ENCODE measurements around the gene TNF.

The TNF gene

DNA sequence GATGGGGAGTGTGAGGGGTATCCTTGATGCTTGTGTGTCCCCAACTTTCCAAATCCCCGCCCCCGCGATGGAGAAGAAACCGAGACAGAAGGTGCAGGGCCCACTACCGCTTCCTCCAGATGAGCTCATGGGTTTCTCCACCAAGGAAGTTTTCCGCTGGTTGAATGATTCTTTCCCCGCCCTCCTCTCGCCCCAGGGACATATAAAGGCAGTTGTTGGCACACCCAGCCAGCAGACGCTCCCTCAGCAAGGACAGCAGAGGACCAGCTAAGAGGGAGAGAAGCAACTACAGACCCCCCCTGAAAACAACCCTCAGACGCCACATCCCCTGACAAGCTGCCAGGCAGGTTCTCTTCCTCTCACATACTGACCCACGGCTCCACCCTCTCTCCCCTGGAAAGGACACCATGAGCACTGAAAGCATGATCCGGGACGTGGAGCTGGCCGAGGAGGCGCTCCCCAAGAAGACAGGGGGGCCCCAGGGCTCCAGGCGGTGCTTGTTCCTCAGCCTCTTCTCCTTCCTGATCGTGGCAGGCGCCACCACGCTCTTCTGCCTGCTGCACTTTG, at the start of gene TNF:
TNF (plus strand) TSS at position 231 of the 567 bp plus-strand sequence; CDS start at position 408, 177 bp downstream.
- DNase-seq = peak; percentile 88 to 94

DNA sequence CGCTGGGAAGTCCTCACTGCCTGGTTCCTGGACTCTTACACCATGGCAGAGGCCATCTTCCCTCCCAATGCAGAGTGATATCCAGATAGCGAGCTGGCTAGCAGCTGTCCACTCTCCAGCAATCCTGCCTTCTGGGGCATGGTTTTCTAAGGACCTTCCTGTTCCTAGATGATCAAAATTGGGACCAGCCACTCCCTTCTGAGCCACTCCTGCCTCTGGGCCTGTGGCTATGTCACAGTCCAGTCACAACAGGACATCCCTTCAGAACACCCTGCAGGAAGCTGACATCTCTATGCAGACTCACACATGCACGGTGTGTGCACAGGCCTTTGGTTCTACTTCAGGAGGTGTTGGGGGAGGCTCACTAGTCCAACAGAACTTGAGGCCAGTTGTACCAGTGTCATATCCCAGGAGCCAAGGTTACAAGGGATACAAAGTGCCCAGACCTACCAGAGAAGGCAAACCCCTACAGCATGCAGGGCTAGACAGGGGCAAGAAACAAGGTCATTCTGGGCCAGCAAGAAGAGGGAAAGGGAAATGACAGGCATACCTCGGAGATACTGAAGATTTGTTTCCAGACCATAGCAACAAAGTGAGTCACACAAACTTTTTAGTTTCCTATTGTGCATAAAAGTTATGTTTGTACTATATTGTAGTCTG, 49.3 kb upstream of the TNF start:
- no peak for DNase-seq

DNA sequence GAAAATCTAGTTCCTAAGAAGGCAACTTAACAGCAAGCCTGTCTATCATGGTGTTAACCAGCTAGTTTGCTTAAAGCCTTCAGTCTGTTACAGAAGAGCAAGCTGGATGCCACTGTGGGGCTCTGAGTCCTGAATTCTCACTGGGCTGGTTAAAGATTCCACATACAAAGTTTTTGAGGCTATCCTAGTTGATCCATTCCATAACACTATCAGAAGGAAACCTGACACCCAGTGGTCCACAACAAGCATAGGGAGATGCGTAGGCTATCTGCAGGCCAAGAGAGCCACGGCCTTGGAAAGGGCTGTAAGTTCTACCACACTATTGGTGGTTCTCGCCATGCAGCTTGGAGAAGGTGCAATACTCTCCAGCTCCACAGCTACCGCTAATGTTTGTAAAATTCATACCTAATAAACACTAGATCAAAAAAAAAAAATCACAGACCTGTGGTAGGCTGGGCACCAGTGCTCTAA, 47.0 kb upstream of the TNF start:
- DNase-seq = no peak

DNA sequence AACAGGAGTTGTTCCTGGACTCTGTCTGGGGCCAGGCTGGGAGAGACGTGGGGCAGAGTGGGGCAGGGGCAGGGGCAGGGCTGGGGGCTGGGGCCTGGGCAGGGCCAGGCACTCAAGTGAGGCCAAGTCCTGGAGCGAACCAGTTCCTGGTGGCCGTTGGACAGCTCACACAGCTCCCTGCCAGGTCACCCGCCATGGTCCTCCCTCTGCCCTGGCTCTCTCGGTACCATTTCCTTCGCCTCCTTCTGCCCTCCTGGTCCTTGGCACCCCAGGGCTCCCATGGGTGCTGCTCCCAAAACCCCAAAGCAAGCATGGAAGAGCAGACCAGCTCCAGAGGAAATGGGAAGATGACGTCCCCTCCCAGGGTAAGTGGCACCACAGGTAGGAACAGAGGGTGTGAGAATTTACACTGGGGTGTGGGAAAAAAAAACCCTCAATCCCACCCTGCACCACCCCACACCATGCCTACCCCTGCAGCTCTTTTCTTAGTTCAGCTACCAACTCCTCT, 46.5 kb upstream of the TNF start, which contains the start of gene MCCD1:
MCCD1 (plus strand) TSS at position 142 of the 508 bp plus-strand sequence; CDS start at position 195, 53 bp downstream.
- no peak for DNase-seq

DNA sequence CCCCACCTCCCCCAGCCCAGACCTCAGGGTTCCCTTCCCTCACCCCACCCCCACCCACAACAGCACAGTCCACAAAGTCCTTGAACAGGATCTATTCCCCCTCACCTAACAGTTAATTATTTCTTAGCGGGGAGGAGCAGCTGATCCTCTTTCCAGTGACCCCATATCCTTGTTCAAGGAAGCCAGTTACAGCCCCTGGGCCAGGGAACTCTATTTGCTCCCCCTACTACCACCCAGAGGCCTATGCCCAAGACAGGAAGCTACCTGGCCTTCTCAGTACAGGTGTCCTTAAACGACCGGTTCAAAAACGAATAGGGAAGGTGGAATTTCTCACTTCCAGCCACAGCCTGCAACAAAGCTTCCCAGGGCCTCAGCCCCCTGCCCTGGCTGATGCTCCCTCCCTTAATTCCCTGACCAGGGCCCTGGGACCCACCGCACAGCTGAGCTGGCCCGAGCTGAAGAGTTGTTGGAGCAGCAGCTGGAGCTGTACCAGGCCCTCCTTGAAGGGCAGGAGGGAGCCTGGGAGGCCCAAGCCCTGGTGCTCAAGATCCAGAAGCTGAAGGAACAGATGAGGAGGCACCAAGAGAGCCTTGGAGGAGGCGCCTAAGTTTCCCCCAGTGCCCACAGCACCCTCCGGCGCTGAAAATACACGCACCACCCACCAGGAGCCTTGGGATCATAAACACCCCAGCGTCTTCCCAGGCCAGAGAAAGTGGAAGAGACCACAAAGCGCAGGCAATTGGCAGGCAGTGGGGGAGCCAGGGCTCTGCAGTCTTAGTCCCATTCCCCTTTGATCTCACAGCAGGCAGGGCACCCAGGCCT, 45.8 kb upstream of the TNF start:
- no peak for DNase-seq

DNA sequence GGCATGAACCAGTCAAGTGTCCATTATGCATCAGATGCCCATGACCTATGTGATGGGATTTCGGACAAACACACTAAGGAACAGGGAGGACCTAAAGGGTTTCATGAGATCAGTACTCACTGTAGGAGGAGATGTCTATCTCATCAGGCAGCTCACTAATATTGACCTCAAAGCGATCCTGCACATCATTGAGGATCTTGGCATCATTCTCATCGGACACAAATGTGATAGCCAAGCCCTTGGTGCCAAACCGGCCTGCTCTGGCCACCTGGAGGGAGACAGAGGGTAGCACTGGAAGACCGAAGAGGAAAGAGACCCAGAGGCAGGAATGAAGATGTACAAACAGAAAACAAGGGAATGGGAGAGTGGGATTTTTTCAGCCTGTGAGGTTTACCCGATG, 44.7 kb upstream of the TNF start:
- no peak for DNase-seq

DNA sequence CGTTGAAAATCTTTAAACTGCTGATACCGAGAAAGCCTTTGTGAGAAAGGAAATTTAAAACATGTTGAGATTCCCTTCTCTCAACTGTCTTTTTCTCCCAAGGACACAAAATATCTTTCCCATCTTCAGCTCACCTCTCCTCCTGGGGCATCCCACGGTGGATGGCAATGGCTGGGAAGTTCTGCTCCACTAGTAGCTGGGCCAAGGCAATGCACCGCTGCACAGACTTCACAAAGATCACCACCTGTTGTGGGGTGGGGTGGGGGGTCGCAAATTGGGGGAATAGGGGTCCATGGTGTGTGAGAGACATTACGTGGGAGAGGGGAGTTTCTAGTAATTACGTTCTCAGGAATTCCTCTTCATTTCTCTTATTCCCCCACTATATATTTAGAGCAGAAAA, 44.2 kb upstream of the TNF start:
- no peak for DNase-seq

DNA sequence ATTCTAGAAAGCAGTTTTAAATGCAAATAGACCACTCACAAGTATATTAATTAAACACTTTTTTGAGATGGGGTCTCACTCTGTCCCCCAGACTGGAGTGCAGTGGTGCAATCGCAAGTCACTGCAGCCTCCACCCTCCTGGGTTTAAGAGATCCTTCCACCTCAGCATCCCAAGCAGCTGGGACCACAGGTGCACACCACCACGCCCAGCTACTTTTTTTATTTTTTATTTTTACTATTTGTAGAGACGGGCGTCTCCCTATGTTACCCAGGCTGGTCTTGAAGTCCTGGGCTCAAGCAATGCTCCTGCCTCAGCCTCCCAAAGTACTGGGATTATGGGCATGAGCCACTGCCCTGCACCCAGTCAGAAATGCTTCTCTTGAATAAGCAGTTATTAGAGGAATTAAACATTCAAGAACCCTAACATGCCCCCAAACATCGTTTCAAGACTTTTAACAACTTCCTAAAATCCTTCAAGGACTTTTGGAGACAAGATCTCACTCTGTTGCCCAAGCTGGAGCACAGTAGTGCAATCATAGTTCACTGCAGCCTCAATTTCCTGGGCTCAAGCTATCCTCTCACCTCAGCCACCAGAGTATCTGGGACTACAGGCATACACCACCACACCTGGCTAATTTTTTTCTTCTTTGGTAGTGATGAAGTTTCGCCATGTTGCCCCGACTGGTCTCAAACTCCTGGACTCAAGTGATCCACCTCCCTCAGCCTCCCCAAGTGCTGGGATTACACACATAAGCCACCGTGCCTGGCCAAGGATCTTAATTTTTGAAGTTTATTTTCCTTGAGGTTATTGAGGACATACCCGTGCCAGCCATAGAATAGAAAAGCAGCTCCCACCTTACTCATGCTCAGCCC, 43.4 kb upstream of the TNF start:
- no peak for DNase-seq

DNA sequence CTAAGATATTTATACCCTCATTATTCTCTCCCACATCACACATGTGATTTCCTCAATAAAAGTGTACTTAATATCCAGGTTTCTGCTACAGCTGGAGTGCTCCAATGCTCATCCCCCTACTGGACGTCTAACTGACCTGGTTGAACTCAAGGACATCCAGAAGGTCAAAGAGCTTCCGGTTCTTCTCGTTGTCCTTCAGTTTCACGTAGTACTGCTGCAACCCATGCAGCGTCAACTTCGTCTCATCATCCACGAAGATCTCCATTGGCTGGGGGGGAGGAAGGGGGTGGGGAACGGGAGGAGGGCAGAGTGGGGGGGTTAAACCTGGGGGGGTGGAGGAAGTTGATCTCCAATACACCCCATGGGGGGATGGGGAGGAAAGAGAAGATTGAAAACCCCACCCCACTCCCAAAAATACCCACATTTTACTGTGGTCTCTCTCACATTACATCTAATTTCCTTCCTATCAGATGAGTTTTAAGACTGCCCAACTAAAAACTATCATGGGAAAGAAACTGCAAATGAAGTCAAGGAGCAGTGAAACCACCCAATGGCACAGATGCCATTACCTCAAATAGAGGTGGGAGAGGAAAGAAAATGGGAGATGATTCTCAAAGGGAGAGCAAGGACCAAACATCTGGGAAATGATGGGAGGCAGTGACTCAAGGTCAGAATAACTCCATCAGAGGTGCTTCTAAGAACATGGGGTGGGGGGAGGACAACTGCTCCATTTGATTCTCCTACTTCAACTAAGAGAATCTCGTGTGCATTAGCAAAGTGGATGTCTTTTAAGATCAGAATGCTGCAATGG, 42.5 kb upstream of the TNF start:
- DNase-seq = no peak

DNA sequence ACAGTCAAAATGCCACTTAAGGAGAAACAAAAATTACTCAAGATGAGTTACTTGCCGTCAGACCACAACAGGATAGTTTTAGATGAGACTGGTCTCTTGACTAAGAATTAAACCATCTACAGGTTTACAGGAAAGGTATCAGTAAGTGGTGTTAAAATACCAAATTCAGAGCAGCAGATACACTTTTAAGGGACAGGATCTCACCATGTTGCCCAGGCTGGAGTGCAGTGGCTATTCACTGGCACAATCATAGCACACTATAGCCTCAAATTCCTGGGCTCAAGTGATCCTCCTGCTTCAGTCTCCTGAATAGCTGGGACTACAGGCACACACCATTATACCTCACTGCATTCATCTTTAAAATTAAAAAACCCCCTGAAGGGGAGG, 41.9 kb upstream of the TNF start:
- no peak for DNase-seq

DNA sequence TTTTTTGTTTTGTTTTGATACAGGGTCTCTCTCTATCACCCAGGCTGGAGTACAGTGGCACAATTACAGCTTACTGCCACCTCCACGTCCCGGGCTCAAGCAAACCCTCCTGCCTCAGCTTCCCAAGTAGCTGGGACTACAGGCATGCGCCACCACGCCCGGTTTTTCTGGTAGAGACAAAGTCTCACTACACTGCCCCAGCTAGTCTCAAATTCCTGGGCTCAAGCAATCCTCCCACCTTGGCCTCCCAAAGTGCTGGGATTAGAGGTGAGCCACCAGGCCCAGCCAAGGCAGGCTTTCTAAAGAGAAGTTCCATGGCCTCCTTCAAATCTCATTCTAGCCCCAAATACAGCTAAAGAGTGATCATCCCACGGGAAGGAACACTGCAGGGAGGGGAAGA, 41.4 kb upstream of the TNF start:
- DNase-seq = no peak

DNA sequence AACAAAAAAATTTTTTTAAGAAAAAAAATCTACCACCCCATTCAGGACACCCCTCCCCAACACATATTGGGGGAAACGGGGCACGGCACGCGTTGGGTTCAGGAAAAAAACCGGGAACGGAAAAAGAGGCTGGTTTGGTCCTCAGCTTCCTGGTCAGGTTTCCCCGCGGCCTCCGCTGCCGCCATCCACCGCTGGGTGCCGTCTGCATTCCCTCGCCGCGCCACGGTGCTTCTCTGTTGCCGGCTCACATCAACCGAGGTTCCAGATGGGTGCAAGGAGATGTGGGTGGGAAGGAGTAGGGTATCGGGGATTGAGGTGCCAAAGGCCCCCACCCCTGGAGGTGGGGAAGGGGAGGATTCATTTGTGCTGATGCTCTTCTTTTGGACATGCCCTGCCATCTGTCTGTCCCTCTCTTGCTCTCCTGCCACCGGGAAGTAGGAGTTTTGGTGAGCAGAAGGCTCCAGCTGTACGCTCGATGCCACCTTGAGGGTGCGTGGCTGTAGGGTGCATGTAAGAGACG, 40.8 kb upstream of the TNF start:
- no peak for DNase-seq

DNA sequence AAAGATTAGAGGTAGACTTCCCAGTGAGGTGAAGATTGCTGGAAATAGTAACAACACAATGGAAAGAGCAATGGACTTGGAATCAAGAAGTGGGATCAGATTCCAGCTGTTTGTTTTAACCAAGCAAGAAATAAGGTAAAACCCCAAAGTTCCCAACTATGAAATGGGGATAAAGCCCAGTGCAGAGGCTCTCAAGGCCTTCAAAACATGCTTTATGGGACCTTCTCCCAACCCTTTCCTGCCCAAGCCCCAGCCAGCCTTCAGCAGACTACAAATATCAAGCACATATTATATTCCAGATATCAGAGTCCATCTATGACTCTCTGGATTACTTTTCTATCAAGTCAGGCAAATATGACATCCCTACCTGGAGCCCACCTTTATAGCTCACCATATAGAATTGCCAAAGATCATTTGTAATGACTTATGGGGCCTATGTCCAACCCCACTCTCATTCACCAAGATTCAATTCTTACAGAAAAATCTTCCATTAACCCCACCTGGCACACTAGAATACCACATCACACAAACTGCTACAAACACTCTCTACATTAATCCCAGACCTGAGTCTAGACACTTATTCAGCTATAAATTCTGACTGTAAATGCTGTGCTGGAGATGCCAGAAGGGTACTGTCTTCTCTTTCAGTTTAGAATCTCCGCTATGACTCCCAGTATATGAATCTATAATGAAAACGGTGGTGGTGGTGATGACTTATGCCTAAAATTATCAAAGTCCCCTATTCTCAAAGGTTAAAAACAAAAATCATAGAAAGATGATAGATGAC, 39.6 kb upstream of the TNF start:
- DNase-seq = no peak

DNA sequence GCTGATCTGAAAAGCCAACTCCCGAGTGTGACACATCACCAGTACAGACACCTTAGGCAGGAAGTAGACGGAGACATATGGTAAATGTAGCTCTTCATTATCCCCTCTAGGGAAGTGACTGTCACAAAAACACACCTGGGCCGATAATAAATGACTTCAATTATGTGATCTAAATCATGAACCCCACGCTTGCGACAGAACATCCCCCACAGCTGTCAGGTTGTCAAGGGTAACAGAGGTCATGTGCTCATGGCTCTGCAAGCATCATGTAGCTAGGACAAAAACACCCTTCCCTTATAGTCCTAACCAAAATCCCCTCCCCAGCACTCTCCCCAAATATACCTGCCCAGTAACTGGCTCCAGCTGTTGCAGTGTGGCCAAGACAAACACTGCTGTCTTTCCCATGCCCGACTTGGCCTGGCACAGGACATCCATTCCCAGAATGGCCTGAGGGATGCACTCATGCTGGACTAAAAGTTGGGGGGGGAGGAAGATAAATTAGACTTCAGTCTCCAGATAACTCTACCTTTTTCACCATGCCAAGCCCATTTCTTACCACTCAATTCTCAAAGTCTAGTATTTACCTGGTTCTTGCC, 36.5 kb upstream of the TNF start:
- DNase-seq = peak in 1 of 2 donors; percentile 41

DNA sequence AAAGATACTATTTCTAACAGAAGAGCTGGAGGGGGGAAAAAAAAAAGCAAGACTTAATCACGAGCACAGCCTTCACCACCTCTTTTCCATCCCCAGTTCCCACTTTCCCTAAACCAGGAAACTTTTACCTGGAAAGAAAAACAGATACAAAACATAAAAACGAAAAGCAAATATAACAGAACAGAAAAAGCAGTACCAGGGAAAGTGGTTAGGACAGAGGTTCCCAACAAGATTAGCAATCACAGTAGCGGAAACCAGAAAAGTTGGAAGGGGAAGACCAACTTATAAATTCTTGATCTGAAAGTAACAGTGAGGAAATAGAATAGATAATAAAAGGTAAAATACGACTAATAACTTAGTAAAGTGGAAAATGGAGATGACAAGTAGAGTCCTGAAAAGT, 34.7 kb upstream of the TNF start:
- DNase-seq = no peak

DNA sequence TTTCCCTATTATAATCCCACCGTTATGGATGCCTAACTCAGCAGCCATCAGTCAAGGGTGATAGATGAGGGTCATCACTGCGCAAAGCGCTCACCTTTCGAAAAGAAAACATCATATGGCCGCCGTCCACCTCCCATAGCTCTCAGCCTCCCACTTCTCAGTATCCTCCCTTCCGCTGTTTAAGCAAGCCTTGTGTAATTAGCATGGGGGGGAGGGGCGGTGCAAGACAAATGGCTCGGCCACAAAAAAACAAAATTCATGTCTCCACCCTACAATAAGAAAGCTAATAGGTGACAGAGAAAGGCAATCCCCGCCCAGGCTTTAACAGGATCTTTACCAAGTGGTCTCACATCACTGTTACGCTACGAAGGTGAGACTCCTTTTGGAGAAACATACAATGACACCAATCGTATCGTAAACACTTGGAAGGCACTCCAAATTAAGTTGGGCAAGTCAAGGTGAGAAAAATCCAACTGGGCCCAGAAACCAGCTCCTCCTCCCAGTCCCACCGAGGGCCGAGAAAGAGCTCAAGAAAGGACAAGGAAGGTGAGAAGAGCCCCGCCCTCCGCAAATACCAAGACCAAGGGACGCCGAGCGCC, 34.2 kb upstream of the TNF start:
- DNase-seq = peak; percentile 70 to 84

DNA sequence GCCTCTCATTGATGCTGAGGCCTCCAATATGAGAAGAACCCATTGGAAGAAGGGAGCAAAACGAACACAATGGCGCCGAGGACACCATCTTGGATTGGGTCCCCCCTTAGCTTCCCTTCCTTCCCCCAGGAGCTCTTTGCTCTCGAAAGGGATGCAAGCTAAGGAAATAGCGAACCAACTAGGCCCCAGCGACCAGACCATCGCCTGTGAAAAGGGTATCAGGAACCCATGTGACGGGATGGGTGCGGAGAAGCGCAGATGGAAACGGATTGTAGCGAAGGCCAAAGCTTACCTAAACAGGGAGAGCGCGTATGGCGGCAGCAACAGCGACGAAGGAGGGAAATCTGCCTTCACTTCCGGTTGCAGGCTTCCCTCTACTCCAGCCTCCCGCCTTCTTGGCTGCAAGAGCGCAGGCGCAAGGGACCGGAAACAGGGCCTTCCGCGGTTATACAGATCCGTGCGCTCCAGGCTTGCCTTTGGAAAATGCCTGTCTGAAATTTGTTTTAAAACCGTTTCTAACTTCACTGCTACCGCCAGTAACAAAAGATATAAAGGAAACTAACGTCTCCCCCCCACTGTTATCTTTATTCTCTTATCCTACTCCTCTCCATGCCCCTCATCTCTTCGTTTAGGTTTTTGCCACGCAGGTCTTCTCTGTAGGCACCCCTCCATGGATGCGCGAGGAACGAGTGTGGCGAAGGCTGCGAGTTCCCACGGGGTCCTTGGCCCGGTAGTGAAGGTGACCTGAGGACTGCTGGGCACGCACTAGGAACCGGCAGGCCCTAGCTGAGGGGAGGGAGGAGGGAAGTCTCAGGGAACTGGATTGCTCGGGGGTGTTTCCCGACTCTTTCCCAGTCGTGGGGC, 33.5 kb upstream of the TNF start, which contains the start of gene DDX39B:
DDX39B (minus strand) TSS at position 346 of the 864 bp plus-strand sequence. CDS start 1,471 bp downstream, outside the sequence.
- DNase-seq = peak; percentile 96

DNA sequence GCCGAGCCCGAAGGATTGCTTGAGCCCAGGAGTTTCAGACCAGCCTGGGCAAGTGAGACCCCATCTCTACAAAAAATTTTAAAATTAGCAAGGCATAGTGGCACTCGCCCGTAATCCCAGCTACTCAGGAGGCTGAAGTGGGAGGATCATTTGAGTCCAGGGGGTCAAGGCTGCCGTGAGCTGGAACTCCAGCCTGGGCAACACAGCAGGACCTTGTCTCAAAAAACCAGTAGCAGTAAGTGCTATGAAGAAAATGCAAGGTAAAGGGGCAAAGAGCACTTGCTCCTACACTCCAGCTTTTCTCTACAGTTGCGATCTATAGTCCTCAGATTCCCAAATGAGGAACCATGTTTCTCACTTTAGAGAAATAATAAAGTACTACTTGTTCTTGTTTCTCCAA, 31.7 kb upstream of the TNF start:
- DNase-seq = no peak

DNA sequence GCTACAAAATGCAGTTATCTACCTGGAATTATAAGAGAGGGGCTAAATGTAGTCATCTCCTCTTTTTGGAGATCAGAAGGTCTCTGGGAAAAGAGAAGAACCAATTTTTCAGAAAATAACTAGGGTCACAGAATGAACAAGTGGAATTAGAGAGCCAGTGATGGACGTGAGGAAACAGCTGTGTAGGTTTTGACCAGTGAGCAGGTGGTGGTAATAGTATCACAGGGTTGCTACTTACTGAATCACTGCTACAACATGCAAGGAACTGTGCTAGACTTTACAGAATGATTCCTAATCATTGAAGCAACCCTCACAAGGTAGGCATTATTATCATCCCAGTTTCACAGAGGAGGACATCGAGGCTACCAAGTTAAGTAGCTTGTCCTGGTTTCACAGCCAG, 30.7 kb upstream of the TNF start:
- no peak for DNase-seq
